Measurements from ENCODE around the gene CDK17. TPM values are rescaled to one million over a fixed set of nuclear protein-coding genes. Genes with fewer than 3 reads are reported as not detected.
A peak's percentile ranks its signal among the peaks of the same experiment; 100 is the strongest.
"Not testable (repeated sequence)": the region's sequence is repeated elsewhere in the genome, so short reads cannot be mapped to it uniquely, and the experiment has no call there.

CDK17 gene
- total and polyA plus RNA-seq, 10 donors, result 12.9 to 108 (median 66.4) TPM

- Histone ChIP-seq H3K27me3 (replicated peaks in 1 of 7) (no peaks in the 10 kb centered on the region), H3K4me1 (peaks cover 0 to 33% (median 13%) of the 10 kb centered on the region in 6 donors), H3K4me3 (no peak overlapping the region), H3K36me3 (no peaks in the 10 kb centered on the region), H3K27ac (peak overlapping the region in 1 of 8 donors; percentile 25), H3K9me3 (no peaks in the 10 kb centered on the region)
- no peak for DNase-seq
- no peak for TF ChIP-seq POLR2AphosphoS5 (IDR thresholded peaks at IDR 0.05)
- TF ChIP-seq CTCF (IDR thresholded peaks at IDR 0.05 in 8 of 11, conservative IDR thresholded peaks at IDR 0.05 in 3 of 11), result no peak
- TF ChIP-seq POLR2A (IDR thresholded peaks at IDR 0.05), result no peak
- intact Hi-C loops (cut with DNase I; ENCODE audit: low total_unique reads), result loop anchor here (10.0 kb wide), 1 partner anchor 85 kb away; no protein-coding TSS in a partner anchor
- WGBS, 5 donors, result 66 to 82% (median 81%) methylated on average over 5 of the region's 5 CpGs
Observed at GRCh38 chr12:96419576-96420276, 19.5 kb upstream of the CDK17 start.

GRCh38 chr12:96417688-96418087 lies 17.4 kb upstream of the CDK17 start:
- not testable (repeated sequence) for DNase-seq; H3K9me3 ChIP-seq; H3K27me3 ChIP-seq (replicated peaks in 1 of 7); H3K4me3 ChIP-seq; H3K36me3 ChIP-seq; H3K27ac ChIP-seq
- peaks cover 0 to 33% (median 13%) of the 10 kb centered on the region in 6 donors for H3K4me1 ChIP-seq
- WGBS, 5 donors, result 79 to 89% (median 89%) methylated on average over 2 of the region's 2 CpGs
- intact Hi-C loops (cut with DNase I; ENCODE audit: low total_unique reads), result loop anchor here (10.0 kb wide), 1 partner anchor 87 kb away; no protein-coding TSS in a partner anchor

GRCh38 chr12:96416033-96416799 lies 16.0 kb upstream of the CDK17 start:
- no peak overlapping the region for H3K4me3 ChIP-seq
- no peaks in the 10 kb centered on the region for H3K9me3 ChIP-seq
- TF ChIP-seq POLR2A (IDR thresholded peaks at IDR 0.05) (no peak), CTCF (IDR thresholded peaks at IDR 0.05 in 8 of 11, conservative IDR thresholded peaks at IDR 0.05 in 3 of 11) (no peak), POLR2AphosphoS5 (IDR thresholded peaks at IDR 0.05) (no peak)
- no peak for DNase-seq
- no peaks in the 10 kb centered on the region for H3K36me3 ChIP-seq
- no peaks in the 10 kb centered on the region for H3K27me3 ChIP-seq (replicated peaks in 1 of 7)
- H3K4me1 ChIP-seq, result peaks cover 0 to 28% (median 9%) of the 10 kb centered on the region in 6 donors
- 68 to 87% (median 78%) methylated on average over 7 of the region's 7 CpGs for WGBS, 5 donors
- intact Hi-C loops (cut with DNase I; ENCODE audit: low total_unique reads), result loop anchor here (10.0 kb wide), 1 partner anchor 89 kb away; no protein-coding TSS in a partner anchor
- H3K27ac ChIP-seq, result peak overlapping the region in 2 of 8 donors; percentile 3 to 17

GRCh38 chr12:96414637-96415036 lies 14.4 kb upstream of the CDK17 start:
- intact Hi-C loops (cut with DNase I; ENCODE audit: low total_unique reads), result loop anchor here (10.0 kb wide), 1 partner anchor 90 kb away; no protein-coding TSS in a partner anchor
- WGBS, 5 donors, result 97 to 100% (median 97%) methylated on average over 1 of the region's 1 CpG
- no peak for DNase-seq
- no peaks in the 10 kb centered on the region for H3K27me3 ChIP-seq (replicated peaks in 1 of 7)
- no peak overlapping the region for H3K4me3 ChIP-seq
- no peaks in the 10 kb centered on the region for H3K9me3 ChIP-seq
- TF ChIP-seq POLR2A (IDR thresholded peaks at IDR 0.05) (no peak), CTCF (IDR thresholded peaks at IDR 0.05 in 8 of 11, conservative IDR thresholded peaks at IDR 0.05 in 3 of 11) (no peak), POLR2AphosphoS5 (IDR thresholded peaks at IDR 0.05) (no peak)
- H3K36me3 ChIP-seq, result no peaks in the 10 kb centered on the region
- peaks cover 0 to 16% (median 3%) of the 10 kb centered on the region in 6 donors for H3K4me1 ChIP-seq
- no peak overlapping the region for H3K27ac ChIP-seq
